Right lung (tissue), 5 donors: Measurements from ENCODE around the gene KRTAP3-3. TPM values are rescaled to one million over a fixed set of nuclear protein-coding genes. Genes with fewer than 3 reads are reported as not detected.
A peak's percentile ranks its signal among the peaks of the same experiment; 100 is the strongest.

Experiments
- DNase-seq, 2 donors: peaks; one replicate each; pipeline ENCODE4 v3.0.0-alpha.2; 2013
- polyA plus RNA-seq, 5 donors: library from polyadenylated mRNA; unstranded; fragments of 120-200 nt; gene quantifications; one replicate each; pipeline versions ENCODE4 v1.2.1 to v1.2.3, GENCODE V29; 2013; ENCODE audit warnings: inconsistent platforms in 1 of 5, low replicate concordance in 1 of 5; ENCODE audit not compliant: insufficient read length in 5 of 5, insufficient read depth in 1 of 5

Gene KRTAP3-3
- polyA plus RNA-seq, 5 donors: not detected

DNA sequence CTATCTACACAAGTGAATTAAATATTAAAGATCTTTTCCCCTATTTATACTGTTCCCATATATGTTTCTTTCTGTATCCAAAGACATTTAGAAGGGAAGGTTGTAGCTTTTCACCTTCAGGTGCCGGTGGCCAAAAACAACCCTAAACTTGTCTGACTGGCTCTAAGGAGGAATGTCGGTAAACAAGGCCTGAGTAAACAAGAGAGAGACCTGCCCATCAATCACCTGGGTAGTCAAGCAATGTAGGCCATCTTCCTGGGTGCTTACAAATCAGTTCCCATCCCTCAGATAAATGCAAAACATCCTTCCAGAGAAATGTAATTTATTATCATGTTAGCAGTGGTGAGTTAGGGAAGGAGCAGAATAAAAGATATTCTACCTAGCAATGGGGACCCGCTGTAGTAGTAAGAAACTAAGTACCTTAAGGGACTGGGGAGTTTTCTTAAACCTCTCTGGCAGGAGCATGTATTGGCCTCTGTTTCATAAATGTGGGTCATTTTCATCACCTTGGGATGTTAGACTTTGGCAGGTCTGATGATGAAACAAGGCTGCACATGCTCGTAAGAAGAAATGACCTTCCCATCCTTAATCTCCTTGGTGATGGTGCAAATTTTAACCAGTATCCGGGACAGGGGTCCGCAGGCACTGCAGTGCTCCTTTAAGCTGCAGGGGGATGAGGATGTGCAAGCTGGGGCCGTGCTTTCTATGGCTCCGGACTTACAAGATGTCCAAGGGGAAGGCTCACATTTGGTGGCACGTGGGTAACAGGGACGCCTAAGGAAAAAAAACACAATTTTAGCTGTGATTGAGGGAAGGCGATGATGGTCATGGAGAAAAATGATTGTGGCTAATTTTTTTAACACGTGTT lies 35.6 kb downstream of the KRTAP3-3 start:
- no peak for DNase-seq

DNA sequence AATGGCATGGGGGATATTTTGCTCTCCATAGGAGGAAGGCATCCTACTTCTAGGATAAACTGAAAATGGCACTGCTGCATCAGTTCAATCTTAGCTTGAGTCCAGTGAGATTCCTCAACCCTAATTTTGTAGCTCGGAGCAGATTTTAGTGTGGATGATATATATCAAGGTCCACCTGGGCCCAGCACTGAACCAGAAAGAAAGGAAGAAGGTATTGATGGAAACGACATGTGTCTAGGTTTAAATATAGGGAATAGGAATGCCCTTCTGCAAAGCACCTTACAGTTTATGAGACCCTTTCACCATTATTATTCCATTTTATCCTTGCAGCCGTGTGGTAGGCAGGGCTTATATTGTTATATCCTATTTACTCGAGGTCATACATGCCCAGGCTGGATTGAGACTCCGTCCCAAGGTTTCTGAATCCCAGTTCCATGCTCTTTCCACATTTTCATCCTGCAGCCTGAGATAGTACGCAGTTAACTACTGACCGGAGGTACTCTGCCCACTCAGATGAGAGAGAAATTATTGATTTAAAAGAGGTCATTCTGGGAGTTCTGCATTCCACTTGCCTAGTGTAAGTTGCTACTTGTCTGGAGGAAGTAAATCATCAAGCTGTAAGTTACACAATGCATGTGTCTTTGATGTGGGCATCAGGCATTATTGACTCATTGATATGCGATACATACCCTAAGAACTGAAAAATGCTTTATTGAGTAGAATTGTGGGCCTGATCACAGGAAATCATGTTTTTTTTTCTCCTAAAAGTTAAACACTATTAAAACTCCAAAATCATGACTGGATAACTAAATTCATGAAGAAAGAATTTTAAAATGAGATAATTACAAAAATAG lies 37.3 kb downstream of the KRTAP3-3 start:
- DNase-seq: no peak

DNA sequence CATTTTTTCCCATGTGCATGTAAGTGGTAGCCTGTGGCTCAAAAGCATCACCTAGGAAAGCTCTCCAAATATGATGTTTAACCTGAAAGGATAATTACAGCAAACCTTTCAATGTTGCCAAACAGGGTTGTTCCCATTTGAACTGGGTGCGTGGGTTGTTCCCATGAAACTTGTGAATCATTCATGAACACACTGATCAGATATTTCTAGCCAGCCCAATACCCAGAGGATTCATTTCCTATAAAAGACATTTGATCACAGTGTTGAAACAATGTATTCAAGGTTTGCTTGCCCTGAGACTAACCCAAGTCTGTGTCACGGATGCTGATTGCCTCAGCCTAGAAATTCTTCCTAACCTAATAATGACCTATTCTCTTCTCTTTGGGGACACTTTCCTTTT lies 40.1 kb downstream of the KRTAP3-3 start:
- DNase-seq: no peak

DNA sequence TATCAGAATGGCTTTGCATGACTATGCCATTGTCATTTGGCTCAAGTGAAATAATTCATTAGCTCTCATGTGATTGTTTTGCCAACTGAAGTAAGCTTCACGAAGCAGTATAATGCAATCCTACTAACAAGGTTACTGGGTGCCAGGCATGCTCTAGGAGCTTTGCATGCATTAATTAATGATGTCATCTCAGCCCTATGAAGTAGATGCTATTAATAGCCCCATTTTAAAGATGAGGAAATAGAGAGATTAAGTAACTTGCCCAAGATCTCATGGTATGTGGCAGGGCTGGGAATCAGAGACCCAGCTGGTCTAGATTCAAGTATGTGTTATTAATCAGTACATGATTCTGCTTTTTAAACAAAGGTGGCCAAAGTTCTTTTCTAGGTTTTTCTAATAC lies 41.3 kb downstream of the KRTAP3-3 start:
- DNase-seq: no peak

DNA sequence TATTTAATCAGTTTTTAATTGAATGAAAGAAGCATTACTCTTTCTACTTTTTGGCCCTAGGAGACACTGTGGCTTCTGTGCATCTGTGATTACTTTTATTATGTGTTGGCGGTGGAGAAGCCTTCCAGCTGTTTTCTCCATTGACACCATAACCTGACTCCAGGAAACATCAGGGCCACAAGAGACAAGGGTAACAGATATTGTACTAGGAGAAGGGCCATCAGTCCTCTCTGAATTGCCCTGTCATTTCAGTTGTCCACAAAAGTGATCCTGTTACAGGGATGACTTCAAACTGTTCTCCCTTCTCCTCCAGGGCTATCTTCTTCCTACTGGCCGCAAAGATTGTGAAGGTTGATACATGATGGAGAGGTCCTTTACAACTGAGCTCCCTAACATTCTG lies 41.8 kb downstream of the KRTAP3-3 start:
- no peak for DNase-seq

DNA sequence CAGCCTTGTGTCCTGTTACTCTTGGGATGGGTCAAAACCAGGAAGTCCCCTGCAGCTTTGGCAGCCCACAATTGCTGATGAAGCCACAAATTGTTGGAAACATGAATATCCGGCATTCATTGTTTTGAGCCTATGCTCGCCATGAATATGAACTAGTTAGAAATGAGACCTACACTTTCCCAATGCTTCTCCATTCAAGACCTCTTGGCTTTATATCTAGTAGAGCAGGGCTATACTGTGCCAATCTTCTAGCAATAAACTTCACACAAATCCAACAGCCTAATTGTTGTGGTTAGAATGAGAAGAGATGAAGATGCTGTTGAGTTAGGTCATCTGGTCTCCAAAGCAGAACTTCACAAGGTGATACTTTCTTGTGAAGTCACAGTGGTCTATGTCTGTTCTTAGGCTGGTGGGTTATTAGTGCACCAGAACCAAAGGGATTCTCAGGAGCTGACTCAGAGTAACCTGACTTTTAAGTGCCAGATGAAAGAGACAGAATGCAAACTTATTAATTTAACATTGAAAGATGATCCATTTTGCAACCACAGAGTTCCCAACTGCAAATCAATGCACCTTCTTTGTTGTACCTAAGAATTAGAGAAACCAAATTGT lies 42.8 kb downstream of the KRTAP3-3 start:
- no peak for DNase-seq

DNA sequence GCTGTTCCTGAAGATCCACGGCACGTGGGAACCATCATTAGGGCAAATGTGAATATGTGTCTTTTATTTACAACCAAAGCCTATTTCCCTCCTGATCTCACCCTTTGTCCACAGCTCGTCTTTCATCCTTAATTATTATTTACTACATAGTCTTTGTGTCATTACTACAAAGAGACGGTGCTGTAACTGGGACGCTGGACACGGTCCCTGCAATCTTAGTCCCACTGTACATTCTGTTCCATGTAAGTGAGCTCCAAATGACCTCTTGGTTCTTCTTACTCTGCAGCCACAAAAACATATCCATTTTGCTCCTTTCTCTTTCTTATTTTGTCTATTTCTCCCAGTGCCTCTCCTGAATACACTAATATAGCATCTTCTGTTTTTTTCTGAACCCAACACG lies 43.8 kb downstream of the KRTAP3-3 start:
- DNase-seq: no peak

DNA sequence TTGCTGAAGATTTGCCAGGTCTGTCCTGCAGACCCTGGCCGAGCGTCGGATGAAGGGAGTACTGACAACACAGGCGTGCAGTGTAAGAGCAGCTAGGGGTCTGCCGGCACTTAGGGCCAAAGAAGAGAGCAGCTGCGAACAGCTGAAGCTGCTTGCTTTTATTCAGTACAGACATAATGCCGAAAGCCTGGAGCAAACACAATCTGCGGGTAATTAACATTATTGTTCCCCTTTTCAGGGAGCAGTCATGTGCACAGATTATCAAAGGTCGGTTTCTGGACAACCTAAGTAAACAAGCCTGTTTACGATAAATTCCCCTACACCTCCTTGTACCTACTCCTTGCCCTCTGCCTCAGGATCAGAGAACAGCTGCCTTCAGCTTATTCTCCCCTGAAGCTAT lies 44.5 kb downstream of the KRTAP3-3 start:
- DNase-seq: peak in 1 of 2 donors; percentile 19

DNA sequence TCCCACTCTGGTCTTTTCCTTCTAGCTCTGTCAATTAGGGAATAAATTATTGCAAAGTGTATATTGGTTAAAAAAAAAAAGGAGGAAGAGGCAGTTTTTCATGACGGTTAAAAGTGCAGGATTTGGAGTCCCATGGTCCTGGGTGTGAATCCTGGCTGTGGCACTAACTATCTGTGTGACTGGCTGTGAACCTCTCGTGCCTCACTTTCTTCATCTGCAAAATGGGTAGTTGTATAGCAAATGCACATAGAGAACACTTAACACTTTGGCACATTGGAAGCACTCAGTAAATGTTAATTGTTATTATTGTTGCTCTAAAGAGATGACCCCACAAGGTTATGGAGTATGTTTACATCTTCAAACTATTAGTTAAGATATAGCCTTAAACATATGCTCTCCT lies 46.0 kb downstream of the KRTAP3-3 start:
- DNase-seq: no peak

DNA sequence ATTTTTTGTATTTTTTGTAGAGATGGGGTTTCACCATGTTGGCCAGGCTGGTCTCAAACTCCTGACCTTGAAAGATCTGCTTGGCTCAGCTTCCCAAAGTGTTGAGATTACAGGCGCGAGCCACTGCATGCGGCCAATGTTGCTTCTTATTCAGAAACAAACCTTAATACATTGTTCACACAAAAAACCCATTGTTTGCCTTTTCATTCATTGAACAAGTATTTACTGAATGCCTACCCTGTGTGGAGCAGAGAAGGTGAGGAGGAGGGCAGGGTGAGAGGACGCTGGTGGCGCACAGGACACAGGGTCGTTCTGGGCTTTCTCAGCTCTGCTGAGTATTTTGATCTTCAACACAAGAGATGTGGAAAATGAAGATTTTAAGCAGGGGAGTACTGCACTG lies 48.5 kb downstream of the KRTAP3-3 start:
- DNase-seq: no peak

DNA sequence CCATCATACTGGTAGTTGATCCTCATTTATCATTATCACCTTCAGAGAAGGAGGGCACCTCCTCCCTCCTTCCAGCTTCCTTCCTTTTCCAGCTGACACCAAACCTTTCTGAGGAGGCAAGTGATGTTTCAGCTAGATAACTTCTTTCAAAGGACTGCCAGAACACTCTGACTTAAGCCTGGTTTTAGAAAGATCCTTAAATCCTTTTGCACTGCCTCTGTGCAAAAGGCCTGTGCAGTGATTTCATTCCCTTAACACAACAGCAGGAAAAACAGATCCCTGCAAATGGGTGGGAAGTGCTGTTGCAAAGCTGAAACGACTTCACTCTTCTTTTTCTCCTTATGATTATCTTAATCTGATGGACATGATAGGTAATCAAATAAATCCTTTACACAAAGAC lies 49.4 kb downstream of the KRTAP3-3 start:
- no peak for DNase-seq

Other genes with a start within 250 kb of the KRTAP3-3 start
- not detected for gene KRT25, start 238.8 kb downstream of the KRTAP3-3 start, polyA plus RNA-seq
- not detected for gene KRT26, start 222.0 kb downstream of the KRTAP3-3 start, polyA plus RNA-seq
- under 1 TPM in 4 of 5 donors, not detected in 1; 0.10 to 0.43 (median 0.34) TPM for gene KRT27, start 211.6 kb downstream of the KRTAP3-3 start, polyA plus RNA-seq
- not detected for gene KRT28, start 194.2 kb downstream of the KRTAP3-3 start, polyA plus RNA-seq
- gene KRT10, start 171.6 kb downstream of the KRTAP3-3 start, polyA plus RNA-seq: 10 to 100 TPM; 27.5 to 58.8 (median 45.4) TPM
- under 1 TPM in 3 of 5 donors, not detected in 2; 0.06 to 0.14 (median 0.13) TPM for gene KRT12, start 126.9 kb downstream of the KRTAP3-3 start, polyA plus RNA-seq
- gene KRT20, start 108.9 kb downstream of the KRTAP3-3 start, polyA plus RNA-seq: not detected
- gene KRT23, start 56.5 kb downstream of the KRTAP3-3 start, polyA plus RNA-seq: under 1 TPM in 3 of 5 donors, not detected in 2; 0.18 to 0.35 (median 0.21) TPM
- gene KRT39, start 27.2 kb downstream of the KRTAP3-3 start, polyA plus RNA-seq: under 1 TPM in 1 of 5 donors, not detected in 4; 0.35 TPM
- under 1 TPM in 2 of 5 donors, not detected in 3; 0.06 to 0.70 TPM for gene KRT40, start 9.8 kb downstream of the KRTAP3-3 start, polyA plus RNA-seq
- not detected for gene KRTAP3-2, start 5.7 kb upstream of the KRTAP3-3 start, polyA plus RNA-seq
- gene KRTAP3-1, start 15.0 kb upstream of the KRTAP3-3 start, polyA plus RNA-seq: not detected
- not detected for gene KRTAP1-5, start 33.0 kb upstream of the KRTAP3-3 start, polyA plus RNA-seq
- not detected for gene KRTAP1-4, start 36.0 kb upstream of the KRTAP3-3 start, polyA plus RNA-seq
- gene KRTAP1-3, start 40.7 kb upstream of the KRTAP3-3 start, polyA plus RNA-seq: not detected
- gene KRTAP1-1, start 47.3 kb upstream of the KRTAP3-3 start, polyA plus RNA-seq: not detected
- not detected for gene KRTAP2-1, start 53.2 kb upstream of the KRTAP3-3 start, polyA plus RNA-seq
- gene KRTAP2-2, start 61.1 kb upstream of the KRTAP3-3 start, polyA plus RNA-seq: not detected
- gene KRTAP2-3, start 66.0 kb upstream of the KRTAP3-3 start, polyA plus RNA-seq: not detected
- gene KRTAP2-4, start 71.7 kb upstream of the KRTAP3-3 start, polyA plus RNA-seq: not detected
- gene KRTAP4-7, start 90.0 kb upstream of the KRTAP3-3 start, polyA plus RNA-seq: not detected
- not detected for gene KRTAP4-8, start 104.0 kb upstream of the KRTAP3-3 start, polyA plus RNA-seq
- not detected for gene KRTAP4-16, start 108.0 kb upstream of the KRTAP3-3 start, polyA plus RNA-seq
- not detected for gene KRTAP4-9, start 111.2 kb upstream of the KRTAP3-3 start, polyA plus RNA-seq
- under 1 TPM in 1 of 5 donors, not detected in 4; 0.13 TPM for gene KRTAP4-11, start 124.2 kb upstream of the KRTAP3-3 start, polyA plus RNA-seq
- not detected for gene KRTAP4-12, start 130.0 kb upstream of the KRTAP3-3 start, polyA plus RNA-seq
- not detected for gene KRTAP4-6, start 146.4 kb upstream of the KRTAP3-3 start, polyA plus RNA-seq
- not detected for gene KRTAP4-5, start 155.7 kb upstream of the KRTAP3-3 start, polyA plus RNA-seq
- not detected for gene KRTAP4-4, start 166.6 kb upstream of the KRTAP3-3 start, polyA plus RNA-seq
- not detected for gene KRTAP4-3, start 174.1 kb upstream of the KRTAP3-3 start, polyA plus RNA-seq
- gene KRTAP4-2, start 184.1 kb upstream of the KRTAP3-3 start, polyA plus RNA-seq: not detected
- gene KRTAP4-1, start 190.7 kb upstream of the KRTAP3-3 start, polyA plus RNA-seq: not detected
- not detected for gene KRTAP9-1, start 195.7 kb upstream of the KRTAP3-3 start, polyA plus RNA-seq
- gene KRTAP9-2, start 232.5 kb upstream of the KRTAP3-3 start, polyA plus RNA-seq: not detected
- not detected for gene KRTAP9-3, start 238.3 kb upstream of the KRTAP3-3 start, polyA plus RNA-seq
- gene KRTAP9-8, start 243.8 kb upstream of the KRTAP3-3 start, polyA plus RNA-seq: not detected